Endothelial cell (in vitro differentiated cells): Measurements from ENCODE around the gene NFATC1. TPM values are rescaled to one million over a fixed set of nuclear protein-coding genes. Genes with fewer than 3 reads are reported as not detected.

Experiments used
- DNase-seq: peaks from one replicate; pipeline ENCODE4 v3.0.0; 2021; ENCODE audit warnings: low spot score
- H3K27ac Mint-ChIP-seq: one replicate; pipeline ENCODE4 v1.8.0; 2021; ENCODE audit warnings: mixed read lengths, inconsistent platforms; ENCODE audit not compliant: unreplicated experiment
- H3K27me3 Mint-ChIP-seq: one replicate; pipeline ENCODE4 v1.8.0; 2021; ENCODE audit warnings: mild to moderate bottlenecking, moderate library complexity, mixed read lengths, inconsistent platforms; ENCODE audit not compliant: unreplicated experiment
- H3K36me3 Mint-ChIP-seq: one replicate; pipeline ENCODE4 v1.8.0; 2021; ENCODE audit warnings: mild to moderate bottlenecking, low read depth, mixed read lengths, inconsistent platforms; ENCODE audit not compliant: unreplicated experiment
- H3K4me1 Mint-ChIP-seq: one replicate; pipeline ENCODE4 v1.8.0; 2021; ENCODE audit warnings: mild to moderate bottlenecking, mixed read lengths, inconsistent platforms; ENCODE audit not compliant: unreplicated experiment
- H3K4me3 Mint-ChIP-seq: one replicate; pipeline ENCODE4 v1.8.0; 2021; ENCODE audit warnings: mild to moderate bottlenecking, mixed read lengths, inconsistent platforms; ENCODE audit not compliant: unreplicated experiment
- H3K9me3 Mint-ChIP-seq: one replicate; pipeline ENCODE4 v1.8.0; 2021; ENCODE audit warnings: mixed read lengths, inconsistent platforms; ENCODE audit not compliant: unreplicated experiment
- CTCF ChIP-seq: fragments of 200-600 bp; sonication (generic); IDR thresholded peaks from one replicate; pipeline ENCODE4 v1.5.0; 2021; ENCODE audit warnings: antibody characterized with exemption; ENCODE audit not compliant: unreplicated experiment
- total RNA-seq: library from RNA; stranded (reverse); fragmentation: NEBNext Ultra II Directional; extraction: Animal tissue kit (Norgen Biotek cat#: 25700); gene quantifications from one replicate; pipeline ENCODE4 v1.2.1, GENCODE V29; 2021; ENCODE audit not compliant: unreplicated experiment

NFATC1 gene
- total RNA-seq, 1 donor from 2014 or later = 40.6 TPM

DNA sequence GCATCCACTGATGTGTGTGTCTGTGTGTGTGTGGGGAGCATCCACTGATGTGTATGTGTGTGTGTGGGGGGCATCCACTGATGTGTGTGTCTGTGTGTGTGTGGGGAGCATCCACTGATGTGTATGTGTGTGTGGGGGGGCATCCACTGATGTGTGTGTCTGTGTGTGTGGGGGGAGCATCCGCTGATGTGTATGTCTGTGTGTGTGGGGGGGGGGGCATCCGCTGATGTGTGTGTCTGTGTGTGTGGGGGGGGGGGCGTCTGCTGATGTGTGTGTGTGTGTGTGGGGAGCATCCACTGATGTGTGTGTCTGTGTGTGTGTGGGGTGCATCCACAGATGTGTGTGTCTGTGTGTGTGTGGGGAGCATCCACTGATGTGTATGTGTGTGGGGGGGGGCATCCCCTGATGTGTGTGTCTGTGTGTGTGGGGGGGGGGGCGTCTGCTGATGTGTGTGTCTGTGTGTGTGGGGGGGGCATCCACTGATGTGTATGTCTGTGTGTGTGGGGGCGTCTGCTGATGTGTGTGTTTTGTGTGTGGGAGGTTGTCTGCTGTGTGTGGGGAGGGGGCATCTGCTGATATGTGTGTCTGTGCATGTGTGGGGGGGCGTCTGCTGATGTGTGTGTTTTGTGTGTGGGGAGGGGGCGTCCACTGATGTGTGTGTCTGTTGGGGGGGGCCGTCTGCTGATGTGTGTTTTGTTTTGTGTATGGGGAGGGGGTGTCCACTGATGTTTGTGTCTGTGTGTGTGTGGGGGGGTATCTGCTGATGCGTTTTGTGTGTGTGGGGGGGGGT, 125.9 kb downstream of the NFATC1 start:
- peaks cover 3% of the 10 kb centered on the region for H3K27me3 Mint-ChIP-seq
- peaks cover 4% of the 10 kb centered on the region for H3K36me3 Mint-ChIP-seq
- TF ChIP-seq CTCF = no peak
- H3K27ac Mint-ChIP-seq = no peak overlapping the region
- H3K4me3 Mint-ChIP-seq = no peak overlapping the region
- peak; percentile 0 for DNase-seq
- no peaks in the 10 kb centered on the region for H3K9me3 Mint-ChIP-seq
- peaks cover 26% of the 10 kb centered on the region for H3K4me1 Mint-ChIP-seq

- no peak overlapping the region for H3K4me3 Mint-ChIP-seq
These were observed 126.9 kb downstream of the NFATC1 start for GRCh38 chr18:79522451-79523205.

DNA sequence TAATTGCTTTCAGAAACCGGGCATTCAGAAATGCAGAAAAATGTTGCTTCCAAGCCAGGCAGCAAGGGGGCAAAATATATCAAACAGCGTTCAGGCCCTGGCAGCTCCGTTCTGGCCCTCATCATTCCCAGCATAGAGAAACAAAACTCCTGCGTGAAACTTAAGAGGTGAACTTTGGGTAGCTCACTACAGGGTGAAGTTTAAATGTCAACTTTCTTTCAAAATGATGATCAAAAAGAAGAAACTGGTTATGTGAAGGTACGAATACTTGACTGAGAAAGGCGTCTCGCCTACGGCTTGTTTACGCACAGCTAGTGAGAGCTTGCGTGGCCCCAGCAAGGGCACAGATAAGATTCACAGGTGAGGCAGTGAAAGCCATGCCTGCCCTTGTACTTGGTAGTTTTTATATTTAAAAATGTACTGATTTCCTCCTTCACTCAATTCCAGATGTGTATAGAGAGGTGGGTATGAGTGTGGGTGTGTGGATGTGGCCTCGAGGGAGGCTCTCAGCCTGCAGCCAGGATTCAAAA, 127.5 kb downstream of the NFATC1 start:
- Mint-ChIP-seq H3K27ac (peak overlapping the region; percentile 64), H3K4me1 (peaks cover 16% of the 10 kb centered on the region), H3K36me3 (peaks cover 13% of the 10 kb centered on the region), H3K4me3 (no peak overlapping the region), H3K9me3 (no peaks in the 10 kb centered on the region), H3K27me3 (peaks cover 7% of the 10 kb centered on the region)
- TF ChIP-seq CTCF = no peak
- no peak for DNase-seq

More at GRCh38 chr18:79522451-79523205, 126.9 kb downstream of the NFATC1 start:
- Mint-ChIP-seq H3K4me1 (peaks cover 16% of the 10 kb centered on the region), H3K9me3 (no peaks in the 10 kb centered on the region), H3K27me3 (peaks cover 5% of the 10 kb centered on the region), H3K27ac (no peak overlapping the region), H3K36me3 (peaks cover 8% of the 10 kb centered on the region)
- no peak for TF ChIP-seq CTCF
- peak; percentile 3 for DNase-seq

- peak overlapping the region; percentile 64 for H3K27ac Mint-ChIP-seq
- H3K36me3 Mint-ChIP-seq = peaks cover 14% of the 10 kb centered on the region
- H3K4me1 Mint-ChIP-seq = peaks cover 16% of the 10 kb centered on the region
- peak; percentile 0 for DNase-seq
- H3K27me3 Mint-ChIP-seq = peaks cover 7% of the 10 kb centered on the region
- H3K9me3 Mint-ChIP-seq = no peaks in the 10 kb centered on the region
- H3K4me3 Mint-ChIP-seq = no peak overlapping the region
- TF ChIP-seq CTCF = no peak
These were observed 128.0 kb downstream of the NFATC1 start for GRCh38 chr18:79523736-79524180.
